ENCODE measurements around the gene SSX2IP. TPM values are rescaled to one million over a fixed set of nuclear protein-coding genes. Genes with fewer than 3 reads are reported as not detected.

SSX2IP gene
- total and polyA plus RNA-seq, 2 experiments from 2014 or later, result 23.2 to 28.4 TPM

- TF ChIP-seq REST (IDR thresholded peaks at IDR 0.05; ENCODE audit: unreplicated experiment) (no peak), NANOG (IDR thresholded peaks at IDR 0.05; ENCODE audit: borderline replicate concordance) (no peak), ZNF331 (CRISPR knock-in tag; IDR thresholded peaks at IDR 0.05; ENCODE audit: low read depth) (no peak), POLR2AphosphoS5 (IDR thresholded peaks at IDR 0.05; ENCODE audit: low read depth) (no peak), ZNF114 (CRISPR knock-in tag; IDR thresholded peaks at IDR 0.05) (no peak), STAT1 (IDR thresholded peaks at IDR 0.05; ENCODE audit: unreplicated experiment) (no peak)
These were observed 47.3 kb upstream of the SSX2IP start (continued) for GRCh38 chr1:84737590-84737989.

- ATAC-seq (no peak), DNase-seq (ENCODE audit: low spot score) (no peak)
- Histone ChIP-seq H3K79me2 (replicated peaks; ENCODE audit: insufficient read depth) (no peaks in the 10 kb centered on the region), H3K27me3 (ENCODE audit: insufficient read depth) (no peaks in the 10 kb centered on the region), H2AFZ (no peak overlapping the region), H3K4me1 (ENCODE audit: insufficient read depth) (peaks cover 33% of the 10 kb centered on the region), H3K36me3 (ENCODE audit: insufficient read depth) (no peaks in the 10 kb centered on the region), H3K9me2 (ENCODE audit: insufficient read depth) (no peaks in the 10 kb centered on the region), H3K4me2 (no peak overlapping the region), H4K20me1 (replicated peaks; ENCODE audit: insufficient read depth) (no peaks in the 10 kb centered on the region), H3F3A (replicated peaks; ENCODE audit: low read depth) (no peaks in the 10 kb centered on the region; the same call in 1 of the 2 replicates), H3K27ac (ENCODE audit: low read depth) (no peak overlapping the region), H3K4me3 (no peak overlapping the region)
- H3K27ac Mint-ChIP-seq, result no peak overlapping the region
- peaks cover 31% of the 10 kb centered on the region for H3K4me1 Mint-ChIP-seq
- no peaks in the 10 kb centered on the region for H3K27me3 Mint-ChIP-seq (ENCODE audit: insufficient read depth, low read depth, poor library complexity)
- H3K9me3 Mint-ChIP-seq, result no peaks in the 10 kb centered on the region; the same call in 1 of the 3 replicates
- H3K4me3 Mint-ChIP-seq, result no peak overlapping the region
- peaks cover 2% of the 10 kb centered on the region; the same call in 1 of the 3 replicates for H3K36me3 Mint-ChIP-seq (ENCODE audit: low read depth)
- TF ChIP-seq, protein P1, sequence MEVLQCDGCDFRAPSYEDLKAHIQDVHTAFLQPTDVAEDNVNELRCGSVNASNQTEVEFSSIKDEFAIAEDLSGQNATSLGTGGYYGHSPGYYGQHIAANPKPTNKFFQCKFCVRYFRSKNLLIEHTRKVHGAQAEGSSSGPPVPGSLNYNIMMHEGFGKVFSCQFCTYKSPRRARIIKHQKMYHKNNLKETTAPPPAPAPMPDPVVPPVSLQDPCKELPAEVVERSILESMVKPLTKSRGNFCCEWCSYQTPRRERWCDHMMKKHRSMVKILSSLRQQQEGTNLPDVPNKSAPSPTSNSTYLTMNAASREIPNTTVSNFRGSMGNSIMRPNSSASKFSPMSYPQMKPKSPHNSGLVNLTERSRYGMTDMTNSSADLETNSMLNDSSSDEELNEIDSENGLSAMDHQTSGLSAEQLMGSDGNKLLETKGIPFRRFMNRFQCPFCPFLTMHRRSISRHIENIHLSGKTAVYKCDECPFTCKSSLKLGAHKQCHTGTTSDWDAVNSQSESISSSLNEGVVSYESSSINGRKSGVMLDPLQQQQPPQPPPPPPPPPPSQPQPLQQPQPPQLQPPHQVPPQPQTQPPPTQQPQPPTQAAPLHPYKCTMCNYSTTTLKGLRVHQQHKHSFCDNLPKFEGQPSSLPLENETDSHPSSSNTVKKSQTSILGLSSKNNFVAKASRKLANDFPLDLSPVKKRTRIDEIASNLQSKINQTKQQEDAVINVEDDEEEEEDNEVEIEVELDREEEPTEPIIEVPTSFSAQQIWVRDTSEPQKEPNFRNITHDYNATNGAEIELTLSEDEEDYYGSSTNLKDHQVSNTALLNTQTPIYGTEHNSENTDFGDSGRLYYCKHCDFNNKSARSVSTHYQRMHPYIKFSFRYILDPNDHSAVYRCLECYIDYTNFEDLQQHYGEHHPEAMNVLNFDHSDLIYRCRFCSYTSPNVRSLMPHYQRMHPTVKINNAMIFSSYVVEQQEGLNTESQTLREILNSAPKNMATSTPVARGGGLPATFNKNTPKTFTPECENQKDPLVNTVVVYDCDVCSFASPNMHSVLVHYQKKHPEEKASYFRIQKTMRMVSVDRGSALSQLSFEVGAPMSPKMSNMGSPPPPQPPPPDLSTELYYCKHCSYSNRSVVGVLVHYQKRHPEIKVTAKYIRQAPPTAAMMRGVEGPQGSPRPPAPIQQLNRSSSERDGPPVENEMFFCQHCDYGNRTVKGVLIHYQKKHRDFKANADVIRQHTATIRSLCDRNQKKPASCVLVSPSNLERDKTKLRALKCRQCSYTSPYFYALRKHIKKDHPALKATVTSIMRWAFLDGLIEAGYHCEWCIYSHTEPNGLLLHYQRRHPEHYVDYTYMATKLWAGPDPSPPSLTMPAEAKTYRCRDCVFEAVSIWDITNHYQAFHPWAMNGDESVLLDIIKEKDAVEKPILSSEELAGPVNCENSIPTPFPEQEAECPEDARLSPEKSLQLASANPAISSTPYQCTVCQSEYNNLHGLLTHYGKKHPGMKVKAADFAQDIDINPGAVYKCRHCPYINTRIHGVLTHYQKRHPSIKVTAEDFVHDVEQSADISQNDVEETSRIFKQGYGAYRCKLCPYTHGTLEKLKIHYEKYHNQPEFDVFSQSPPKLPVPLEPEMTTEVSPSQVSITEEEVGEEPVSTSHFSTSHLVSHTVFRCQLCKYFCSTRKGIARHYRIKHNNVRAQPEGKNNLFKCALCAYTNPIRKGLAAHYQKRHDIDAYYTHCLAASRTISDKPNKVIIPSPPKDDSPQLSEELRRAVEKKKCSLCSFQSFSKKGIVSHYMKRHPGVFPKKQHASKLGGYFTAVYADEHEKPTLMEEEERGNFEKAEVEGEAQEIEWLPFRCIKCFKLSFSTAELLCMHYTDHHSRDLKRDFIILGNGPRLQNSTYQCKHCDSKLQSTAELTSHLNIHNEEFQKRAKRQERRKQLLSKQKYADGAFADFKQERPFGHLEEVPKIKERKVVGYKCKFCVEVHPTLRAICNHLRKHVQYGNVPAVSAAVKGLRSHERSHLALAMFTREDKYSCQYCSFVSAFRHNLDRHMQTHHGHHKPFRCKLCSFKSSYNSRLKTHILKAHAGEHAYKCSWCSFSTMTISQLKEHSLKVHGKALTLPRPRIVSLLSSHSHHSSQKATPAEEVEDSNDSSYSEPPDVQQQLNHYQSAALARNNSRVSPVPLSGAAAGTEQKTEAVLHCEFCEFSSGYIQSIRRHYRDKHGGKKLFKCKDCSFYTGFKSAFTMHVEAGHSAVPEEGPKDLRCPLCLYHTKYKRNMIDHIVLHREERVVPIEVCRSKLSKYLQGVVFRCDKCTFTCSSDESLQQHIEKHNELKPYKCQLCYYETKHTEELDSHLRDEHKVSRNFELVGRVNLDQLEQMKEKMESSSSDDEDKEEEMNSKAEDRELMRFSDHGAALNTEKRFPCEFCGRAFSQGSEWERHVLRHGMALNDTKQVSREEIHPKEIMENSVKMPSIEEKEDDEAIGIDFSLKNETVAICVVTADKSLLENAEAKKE (CRISPR knock-in tag; IDR thresholded peaks at IDR 0.05), result no peak
- no peak for TF ChIP-seq EZH2phosphoT487 (IDR thresholded peaks at IDR 0.05; ENCODE audit: unreplicated experiment)
- TF ChIP-seq CREB1 (CRISPR knock-in tag; IDR thresholded peaks at IDR 0.05; ENCODE audit: low read depth), result no peak
- TF ChIP-seq REST (IDR thresholded peaks at IDR 0.05; ENCODE audit: unreplicated experiment), result no peak
- no peak for TF ChIP-seq POLR2AphosphoS5 (IDR thresholded peaks at IDR 0.05; ENCODE audit: low read depth)
- TF ChIP-seq NANOG (IDR thresholded peaks at IDR 0.05; ENCODE audit: borderline replicate concordance), result no peak
- TF ChIP-seq ZNF114 (CRISPR knock-in tag; IDR thresholded peaks at IDR 0.05), result no peak
- TF ChIP-seq, protein P2, sequence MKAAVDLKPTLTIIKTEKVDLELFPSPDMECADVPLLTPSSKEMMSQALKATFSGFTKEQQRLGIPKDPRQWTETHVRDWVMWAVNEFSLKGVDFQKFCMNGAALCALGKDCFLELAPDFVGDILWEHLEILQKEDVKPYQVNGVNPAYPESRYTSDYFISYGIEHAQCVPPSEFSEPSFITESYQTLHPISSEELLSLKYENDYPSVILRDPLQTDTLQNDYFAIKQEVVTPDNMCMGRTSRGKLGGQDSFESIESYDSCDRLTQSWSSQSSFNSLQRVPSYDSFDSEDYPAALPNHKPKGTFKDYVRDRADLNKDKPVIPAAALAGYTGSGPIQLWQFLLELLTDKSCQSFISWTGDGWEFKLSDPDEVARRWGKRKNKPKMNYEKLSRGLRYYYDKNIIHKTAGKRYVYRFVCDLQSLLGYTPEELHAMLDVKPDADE (IDR thresholded peaks at IDR 0.05), result no peak
- no peak for TF ChIP-seq EZH2 (IDR thresholded peaks at IDR 0.05; ENCODE audit: low read depth, unreplicated experiment)
These were observed 46.7 kb upstream of the SSX2IP start for GRCh38 chr1:84736944-84737343.
